Naive thymus-derived CD8-positive, alpha-beta T cell (primary cell): Measurements from ENCODE around the gene SNAI1. TPM values are rescaled to one million over a fixed set of nuclear protein-coding genes. Genes with fewer than 3 reads are reported as not detected.

Experiments used
- ATAC-seq, 2 donors: fragments of 150-1000 bp; cut with Tn5 transposase in 1 of 2; sonication (Bioruptor Pico), chemical (Tn5 transposase) in 1 of 2; 1 replicate in 1 of 2; 2 replicates in 1 of 2; pipeline ENCODE4 v1.10.0; 2021; ENCODE audit warnings: mild to moderate bottlenecking in 2 of 2, moderate library complexity in 2 of 2
- POLR2A ChIA-PET: fragments of 350-600 bp; sonication (Branson Sonifier 250); formaldehyde crosslinking; loops from one replicate; lab custom pipeline; 2021; ENCODE audit warnings: antibody characterized with exemption; lab: Charles Lee
- DNase-seq, 10 donors: peaks; one replicate each; pipeline versions ENCODE4 v3.0.0 to v3.0.0-alpha.2; 2020 to 2022
- H3K27ac Mint-ChIP-seq, 10 donors: one replicate each; pipeline ENCODE4 v1.8.0; 2020 to 2022; ENCODE audit warnings: mild to moderate bottlenecking in 10 of 10, mixed read lengths in 10 of 10, moderate library complexity in 4 of 10, inconsistent platforms in 1 of 10
- H3K27me3 Mint-ChIP-seq, 5 donors: one replicate each; pipeline ENCODE4 v1.8.0; 2021 to 2022; ENCODE audit warnings: mixed read lengths in 5 of 5
- H3K36me3 Mint-ChIP-seq, 3 donors: one replicate each; pipeline ENCODE4 v1.8.0; 2020 to 2022; ENCODE audit warnings: mixed read lengths in 3 of 3, mild to moderate bottlenecking in 2 of 3, inconsistent platforms in 1 of 3
- H3K4me1 Mint-ChIP-seq, 4 donors: one replicate each; pipeline ENCODE4 v1.8.0; 2021 to 2022; ENCODE audit warnings: mixed read lengths in 4 of 4
- H3K4me3 Mint-ChIP-seq, 10 donors: one replicate each; pipeline ENCODE4 v1.8.0; 2020 to 2022; ENCODE audit warnings: mild to moderate bottlenecking in 10 of 10, mixed read lengths in 10 of 10, moderate library complexity in 6 of 10, inconsistent platforms in 1 of 10
- H3K9me3 Mint-ChIP-seq, 9 donors: one replicate each; pipeline ENCODE4 v1.8.0; 2020 to 2022; ENCODE audit warnings: mixed read lengths in 9 of 9, mild to moderate bottlenecking in 3 of 9, inconsistent platforms in 1 of 9, moderate library complexity in 1 of 9
- polyA plus RNA-seq, 3 donors: library from polyadenylated mRNA; unstranded; fragments of 300-500 nt; fragmentation: Illumina TruSeq; gene quantifications; one replicate each; pipeline ENCODE4 v1.2.3, GENCODE V29; 2021
- total RNA-seq, 8 experiments: library from RNA in 2 of 8; stranded (reverse) in 2 of 8; gene quantifications; one replicate each; pipeline ENCODE4 v1.2.3 and lab custom pipeline; 2021 to 2026

Gene SNAI1
- total and polyA plus RNA-seq, 5 experiments from 2014 or later = 0.25 to 1.5 (median 0.73) TPM; not detected in 1

DNA sequence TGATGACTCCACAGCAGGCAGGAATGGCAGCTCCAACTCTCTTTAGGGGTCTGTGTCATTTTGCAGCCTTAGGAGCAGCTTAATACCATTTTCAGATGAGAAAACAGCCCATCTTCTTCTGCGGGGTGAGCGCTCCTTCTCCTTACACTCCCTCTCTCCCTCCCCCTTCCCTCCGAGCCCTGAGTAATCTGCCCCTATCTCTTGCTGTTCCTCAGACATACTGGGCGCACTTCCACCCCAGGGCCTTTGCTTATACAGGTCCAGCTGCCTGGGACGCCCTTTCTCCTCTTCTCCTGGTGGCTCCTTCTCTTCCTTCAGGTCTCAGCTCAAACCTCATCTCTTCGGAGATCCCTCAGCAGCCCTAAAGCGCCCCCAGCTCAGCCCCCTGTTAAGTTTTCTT is 54.8 kb downstream of the SNAI1 start:
- H3K27ac Mint-ChIP-seq = no peak overlapping the region
- ATAC-seq (no peak), DNase-seq (no peak)
- H3K4me1 Mint-ChIP-seq = peaks cover 0 to 10% (median 2%) of the 10 kb centered on the region in 4 donors
- H3K9me3 Mint-ChIP-seq = no peaks in the 10 kb centered on the region
- no peak overlapping the region for H3K4me3 Mint-ChIP-seq
- H3K27me3 Mint-ChIP-seq = no peaks in the 10 kb centered on the region
- H3K36me3 Mint-ChIP-seq = no peaks in the 10 kb centered on the region
- POLR2A ChIA-PET = no interaction called here

DNA sequence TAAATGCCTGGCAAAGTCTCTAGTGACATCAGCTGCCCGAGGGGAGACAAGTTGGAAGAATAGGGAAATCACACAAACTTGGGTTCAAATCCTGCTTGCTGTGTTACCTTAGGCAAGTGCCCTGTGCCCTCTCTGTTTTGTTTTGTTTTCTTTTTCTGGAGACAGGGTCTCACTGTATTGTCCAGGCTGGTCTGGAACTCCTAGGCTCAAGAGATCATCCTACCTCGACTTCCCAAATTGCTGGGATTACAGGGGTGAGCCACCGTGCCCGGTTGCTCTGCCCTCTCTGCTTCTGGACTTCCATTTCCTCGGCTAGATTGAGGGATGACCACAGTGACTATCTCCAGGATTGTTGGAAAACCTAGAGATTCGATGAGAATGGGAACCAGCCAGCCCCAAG is 55.4 kb downstream of the SNAI1 start:
- POLR2A ChIA-PET = no interaction called here
- H3K27ac Mint-ChIP-seq = no peak overlapping the region
- DNase-seq = no peak
- H3K36me3 Mint-ChIP-seq = no peaks in the 10 kb centered on the region
- peaks cover 0 to 10% (median 2%) of the 10 kb centered on the region in 4 donors for H3K4me1 Mint-ChIP-seq
- no peaks in the 10 kb centered on the region for H3K27me3 Mint-ChIP-seq
- ATAC-seq = no peak
- H3K4me3 Mint-ChIP-seq = no peak overlapping the region
- no peaks in the 10 kb centered on the region for H3K9me3 Mint-ChIP-seq

Other genes with a start within 250 kb of the SNAI1 start
- 10 to 100 TPM; 28.3 to 29.3 TPM for gene SLC9A8, start 170.2 kb upstream of the SNAI1 start, total RNA-seq
- gene SLC9A8, start 170.2 kb upstream of the SNAI1 start, polyA plus RNA-seq = 1 to 10 TPM; 4.7 to 9.0 (median 6.0) TPM
- gene SPATA2, start 67.5 kb upstream of the SNAI1 start, total RNA-seq = 1 to 10 TPM; 8.0 to 9.0 TPM
- 1 to 10 TPM; 1.7 to 5.7 (median 2.0) TPM for gene SPATA2, start 67.5 kb upstream of the SNAI1 start, polyA plus RNA-seq
- gene RNF114, start 46.6 kb upstream of the SNAI1 start, total RNA-seq = 100 to 1,000 TPM; 104 to 105 TPM
- gene RNF114, start 46.6 kb upstream of the SNAI1 start, polyA plus RNA-seq = 100 to 1,000 TPM; 123 to 133 (median 123) TPM
- 100 to 1,000 TPM; 154 to 165 TPM for gene UBE2V1, start 130.2 kb downstream of the SNAI1 start, total RNA-seq
- 100 to 1,000 TPM; 141 to 155 (median 148) TPM for gene UBE2V1, start 130.2 kb downstream of the SNAI1 start, polyA plus RNA-seq
- 10 to 100 TPM; 15.8 to 17.1 TPM for gene PEDS1, start 170.7 kb downstream of the SNAI1 start, total RNA-seq
- gene PEDS1, start 170.7 kb downstream of the SNAI1 start, polyA plus RNA-seq = 10 to 100 TPM; 13.0 to 30.2 (median 14.4) TPM
- 10 to 100 TPM; 47.1 to 49.0 TPM for gene CEBPB, start 207.8 kb downstream of the SNAI1 start, total RNA-seq
- gene CEBPB, start 207.8 kb downstream of the SNAI1 start, polyA plus RNA-seq = 10 to 100 TPM; 13.1 to 17.9 (median 14.7) TPM